Measurements from ENCODE around the gene CDC45. TPM values are rescaled to one million over a fixed set of nuclear protein-coding genes. Genes with fewer than 3 reads are reported as not detected.

The CDC45 gene
- total RNA-seq, 1 donor from 2014 or later, result 2.2 TPM

- peaks cover 8% of the 10 kb centered on the region for H3K4me1 Mint-ChIP-seq (ENCODE audit: low read depth)
- H3K27me3 Mint-ChIP-seq (ENCODE audit: low read depth), result no peaks in the 10 kb centered on the region
- no peaks in the 10 kb centered on the region for H3K36me3 Mint-ChIP-seq (ENCODE audit: low read depth)
- H3K27ac Mint-ChIP-seq (ENCODE audit: unreplicated experiment), result no peak overlapping the region
- peaks cover 3% of the 10 kb centered on the region for H3K9me3 Mint-ChIP-seq (ENCODE audit: low read depth)
- no peak for DNase-seq (ENCODE audit: low spot score)
- no peak overlapping the region for H3K4me3 Mint-ChIP-seq (ENCODE audit: unreplicated experiment)
- TF ChIP-seq CTCF (IDR thresholded peaks at IDR 0.05), result no peak
These were observed 70.7 kb downstream of the CDC45 start for GRCh38 chr22:19550382-19550781.

GRCh38 chr22:19553201-19553600 lies 73.5 kb downstream of the CDC45 start:
- H3K36me3 Mint-ChIP-seq (ENCODE audit: low read depth), result no peaks in the 10 kb centered on the region
- TF ChIP-seq CTCF (IDR thresholded peaks at IDR 0.05), result no peak
- H3K4me1 Mint-ChIP-seq (ENCODE audit: low read depth), result peaks cover 8% of the 10 kb centered on the region
- H3K4me3 Mint-ChIP-seq (ENCODE audit: unreplicated experiment), result no peak overlapping the region
- DNase-seq (ENCODE audit: low spot score), result no peak
- H3K9me3 Mint-ChIP-seq (ENCODE audit: low read depth), result peaks cover 3% of the 10 kb centered on the region
- no peaks in the 10 kb centered on the region for H3K27me3 Mint-ChIP-seq (ENCODE audit: low read depth)
- no peak overlapping the region for H3K27ac Mint-ChIP-seq (ENCODE audit: unreplicated experiment)

DNA sequence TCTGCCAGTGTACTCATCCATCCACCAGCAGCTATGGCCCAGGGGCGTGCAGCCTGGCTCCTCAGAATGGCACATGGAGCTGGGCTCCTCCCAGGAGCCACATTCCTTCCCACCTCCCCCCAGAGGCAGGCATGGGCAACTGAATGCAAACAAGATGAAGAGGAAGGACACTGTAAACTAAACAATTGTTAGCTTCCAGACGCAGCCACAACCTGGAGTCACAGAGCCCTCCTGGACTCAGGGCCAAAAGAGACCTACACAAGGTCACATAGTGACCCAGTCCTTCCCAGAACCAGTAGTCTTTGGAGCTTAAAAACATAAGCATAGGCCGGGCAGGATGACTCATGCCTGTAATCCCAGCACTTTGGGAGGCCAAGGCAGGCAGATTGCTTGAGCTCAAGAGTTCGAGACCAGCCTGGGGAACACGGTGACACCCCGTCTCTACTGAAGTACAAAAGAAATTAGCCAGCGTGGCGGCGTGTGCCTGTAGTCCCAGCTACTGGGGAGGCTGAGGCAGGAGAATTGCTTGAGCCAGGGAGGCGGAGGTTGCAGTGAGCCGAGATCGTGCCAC lies 75.2 kb downstream of the CDC45 start:
- H3K9me3 Mint-ChIP-seq (ENCODE audit: low read depth), result peaks cover 3% of the 10 kb centered on the region
- H3K4me1 Mint-ChIP-seq (ENCODE audit: low read depth), result peaks cover 8% of the 10 kb centered on the region
- TF ChIP-seq CTCF (IDR thresholded peaks at IDR 0.05), result peak; percentile 63
- no peak overlapping the region for H3K27ac Mint-ChIP-seq (ENCODE audit: unreplicated experiment)
- DNase-seq (ENCODE audit: low spot score), result no peak
- no peaks in the 10 kb centered on the region for H3K27me3 Mint-ChIP-seq (ENCODE audit: low read depth)
- no peaks in the 10 kb centered on the region for H3K36me3 Mint-ChIP-seq (ENCODE audit: low read depth)
- H3K4me3 Mint-ChIP-seq (ENCODE audit: unreplicated experiment), result no peak overlapping the region

DNA sequence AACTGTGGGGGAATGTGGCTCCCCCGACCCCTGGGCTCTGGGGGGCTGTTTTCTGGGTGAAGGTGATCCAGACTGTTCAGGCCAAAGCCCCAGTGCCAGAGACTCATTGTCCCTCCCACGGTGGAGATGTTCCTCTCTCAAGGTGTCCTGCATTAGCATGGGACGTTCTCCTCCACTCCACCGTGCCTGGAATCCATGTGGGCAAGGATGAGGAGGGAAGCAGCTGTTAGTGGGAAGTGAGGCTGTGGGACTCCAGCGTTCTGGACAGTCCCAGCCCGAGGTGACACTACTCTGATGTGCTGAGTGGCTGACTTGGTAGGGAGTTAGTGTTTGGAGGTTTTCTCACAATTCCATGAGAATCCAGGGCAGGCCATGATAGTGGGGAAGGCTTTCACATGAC lies 75.9 kb downstream of the CDC45 start:
- H3K9me3 Mint-ChIP-seq (ENCODE audit: low read depth), result peaks cover 3% of the 10 kb centered on the region
- TF ChIP-seq CTCF (IDR thresholded peaks at IDR 0.05), result no peak
- no peaks in the 10 kb centered on the region for H3K27me3 Mint-ChIP-seq (ENCODE audit: low read depth)
- no peak overlapping the region for H3K4me3 Mint-ChIP-seq (ENCODE audit: unreplicated experiment)
- H3K36me3 Mint-ChIP-seq (ENCODE audit: low read depth), result no peaks in the 10 kb centered on the region
- no peak for DNase-seq (ENCODE audit: low spot score)
- peaks cover 8% of the 10 kb centered on the region for H3K4me1 Mint-ChIP-seq (ENCODE audit: low read depth)
- H3K27ac Mint-ChIP-seq (ENCODE audit: unreplicated experiment), result no peak overlapping the region

DNA sequence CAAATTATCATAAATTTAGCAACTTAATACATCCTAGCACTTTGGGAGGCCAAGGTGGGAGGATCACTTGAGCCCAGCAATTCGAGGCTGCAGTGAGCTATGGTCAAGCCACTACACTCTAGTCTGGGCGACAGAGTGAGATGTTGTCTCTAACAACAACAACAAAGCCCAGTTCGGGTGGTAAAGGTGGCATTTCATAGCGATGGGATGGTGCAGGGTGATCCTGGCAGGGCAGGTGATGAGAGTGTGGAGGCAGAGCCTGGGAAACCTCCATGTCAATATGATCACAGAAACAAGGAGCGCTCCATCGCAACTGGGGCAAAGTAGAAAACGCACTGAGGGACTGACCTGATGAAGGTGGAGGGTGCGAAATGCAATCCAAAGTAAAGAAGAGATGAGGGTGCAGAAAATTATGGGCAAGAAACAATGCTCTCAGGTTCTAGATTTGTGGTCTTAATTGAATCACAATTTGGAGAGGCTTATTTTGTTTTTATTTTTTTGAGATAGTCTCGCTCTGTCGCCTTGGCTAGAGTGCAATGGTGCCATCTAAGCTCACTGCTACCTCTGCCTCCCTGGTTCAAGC lies 77.3 kb downstream of the CDC45 start:
- no peak for DNase-seq (ENCODE audit: low spot score)
- Mint-ChIP-seq H3K4me1 (ENCODE audit: low read depth) (peaks cover 8% of the 10 kb centered on the region), H3K36me3 (ENCODE audit: low read depth) (no peaks in the 10 kb centered on the region), H3K27ac (ENCODE audit: unreplicated experiment) (no peak overlapping the region), H3K27me3 (ENCODE audit: low read depth) (no peaks in the 10 kb centered on the region), H3K4me3 (ENCODE audit: unreplicated experiment) (no peak overlapping the region), H3K9me3 (ENCODE audit: low read depth) (peaks cover 3% of the 10 kb centered on the region)
- no peak for TF ChIP-seq CTCF (IDR thresholded peaks at IDR 0.05)

Measured in chondrocyte (in vitro differentiated cells).